NCI-H460 (cell line): ENCODE results near the gene OBSL1. TPM values are rescaled to one million over a fixed set of nuclear protein-coding genes. Genes with fewer than 3 reads are reported as not detected.

Experiments used
- DNase-seq: peaks from one replicate; pipeline ENCODE4 v3.0.0-alpha.2; 2016; ENCODE audit warnings: low read depth; ENCODE audit errors: extremely low read depth
- total RNA-seq: library from RNA; depleted of rRNA; stranded (reverse); fragments of >200 nt; shearing (Covaris generic); gene quantifications from 2 replicates; pipeline ENCODE4 v1.2.3, GENCODE V29; 2014

The OBSL1 gene
- total RNA-seq, 1 experiment from 2014 or later = 10.0 TPM

GRCh38 chr2:219552382-219553167 lies 18.8 kb downstream of the OBSL1 start:
- peak; percentile 72 for DNase-seq

DNA sequence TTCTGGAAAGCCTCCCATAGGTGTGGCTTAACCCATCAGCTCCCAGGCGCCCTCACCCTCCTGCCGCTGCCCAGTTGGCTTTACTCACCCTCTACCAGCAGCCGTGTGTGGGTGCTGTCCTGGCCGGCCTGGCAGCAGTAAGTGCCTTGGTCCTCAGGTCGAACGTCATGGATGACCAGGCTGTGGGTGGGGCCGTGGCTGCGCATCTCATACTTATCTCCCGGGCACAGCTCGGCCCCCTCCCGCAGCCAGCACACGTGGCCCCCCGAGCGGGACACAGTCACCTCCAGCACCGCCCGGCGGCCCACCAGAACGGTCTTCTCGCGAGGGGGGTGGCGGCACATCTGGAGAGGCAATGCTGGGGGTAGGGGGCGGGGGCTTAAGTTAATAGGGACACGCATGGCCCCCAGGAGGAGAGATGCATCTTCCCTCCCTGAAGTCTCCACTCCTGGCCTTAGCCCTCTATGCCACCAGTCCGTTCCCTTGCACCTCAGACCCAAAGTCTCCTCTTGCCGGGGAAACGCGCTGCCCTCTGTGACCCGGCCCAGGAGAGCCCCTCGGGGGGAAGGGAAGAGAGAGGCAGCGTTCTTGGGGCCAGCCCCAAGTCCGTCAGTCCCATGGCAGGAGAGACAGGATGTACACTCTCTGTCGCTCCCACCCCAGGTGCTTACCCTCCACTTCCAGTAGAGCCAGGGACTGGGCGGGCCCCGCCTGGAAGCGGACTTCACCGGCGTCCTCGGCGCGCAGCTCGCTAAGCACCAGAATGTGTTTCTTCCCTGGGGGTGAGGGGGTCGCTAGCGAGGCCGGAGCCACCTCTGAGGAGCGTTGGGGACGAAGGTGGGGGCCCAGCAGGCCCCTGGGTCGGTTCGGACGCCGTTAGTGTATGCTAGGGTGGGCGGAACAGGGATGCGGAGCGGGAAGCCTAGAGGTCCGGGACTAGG lies 19.6 kb downstream of the OBSL1 start:
- DNase-seq = no peak

DNA sequence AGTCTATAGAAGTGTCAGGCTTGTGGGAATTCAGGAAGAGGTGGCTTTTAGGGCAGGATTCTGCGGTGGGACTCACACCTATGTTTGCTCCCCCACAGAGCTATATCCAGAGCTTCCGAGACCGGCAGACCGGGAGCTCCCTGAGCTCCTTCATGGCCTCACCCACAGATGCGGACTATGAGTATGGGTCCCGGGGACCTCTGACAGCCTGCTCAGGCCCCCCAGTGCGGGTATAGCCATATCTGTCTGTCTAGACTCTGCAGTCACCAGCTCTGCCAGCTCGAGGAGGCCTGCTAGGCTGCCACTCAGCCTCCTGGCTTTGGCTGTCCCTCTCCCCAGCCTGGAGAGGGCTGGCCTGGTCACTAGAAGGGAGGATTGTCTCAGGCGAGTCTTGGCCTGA lies 21.7 kb downstream of the OBSL1 start:
- no peak for DNase-seq

DNA sequence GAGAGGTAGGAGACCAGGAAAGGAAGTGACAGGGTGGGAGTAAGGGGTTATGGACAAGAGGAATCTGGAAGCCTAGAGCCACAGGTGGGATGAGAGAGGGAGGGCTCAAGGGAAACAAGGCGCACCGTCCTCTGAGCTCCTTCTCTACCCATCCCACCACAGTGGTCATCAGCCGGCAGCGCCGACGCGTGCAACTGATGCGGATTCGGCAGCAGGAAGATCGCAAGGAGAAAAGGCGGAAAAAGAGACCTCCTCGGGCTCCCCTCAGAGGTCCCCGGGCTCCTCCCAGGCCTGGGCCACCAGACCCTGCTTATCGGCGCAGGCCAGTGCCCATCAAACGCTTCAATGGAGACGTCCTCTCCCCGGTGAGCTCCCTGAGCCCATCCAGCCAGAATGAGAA lies 22.3 kb downstream of the OBSL1 start:
- no peak for DNase-seq

DNA sequence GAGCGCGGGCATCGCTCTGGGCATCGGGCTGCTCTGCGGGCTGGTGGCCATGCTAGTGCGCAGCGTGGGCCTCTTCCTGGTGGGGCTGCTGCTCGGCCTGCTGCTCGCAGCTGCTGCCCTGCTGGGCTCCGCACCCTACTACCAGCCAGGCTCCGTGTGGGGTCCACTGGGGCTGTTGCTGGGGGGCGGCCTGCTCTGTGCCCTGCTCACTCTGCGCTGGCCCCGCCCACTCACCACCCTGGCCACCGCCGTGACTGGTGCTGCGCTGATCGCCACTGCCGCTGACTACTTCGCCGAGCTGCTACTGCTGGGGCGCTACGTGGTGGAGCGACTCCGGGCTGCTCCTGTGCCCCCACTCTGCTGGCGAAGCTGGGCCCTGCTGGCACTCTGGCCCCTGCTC lies 23.7 kb downstream of the OBSL1 start:
- DNase-seq = no peak

- DNase-seq = no peak
Measured at GRCh38 chr2:219545943-219546352, 25.4 kb downstream of the OBSL1 start.

DNA sequence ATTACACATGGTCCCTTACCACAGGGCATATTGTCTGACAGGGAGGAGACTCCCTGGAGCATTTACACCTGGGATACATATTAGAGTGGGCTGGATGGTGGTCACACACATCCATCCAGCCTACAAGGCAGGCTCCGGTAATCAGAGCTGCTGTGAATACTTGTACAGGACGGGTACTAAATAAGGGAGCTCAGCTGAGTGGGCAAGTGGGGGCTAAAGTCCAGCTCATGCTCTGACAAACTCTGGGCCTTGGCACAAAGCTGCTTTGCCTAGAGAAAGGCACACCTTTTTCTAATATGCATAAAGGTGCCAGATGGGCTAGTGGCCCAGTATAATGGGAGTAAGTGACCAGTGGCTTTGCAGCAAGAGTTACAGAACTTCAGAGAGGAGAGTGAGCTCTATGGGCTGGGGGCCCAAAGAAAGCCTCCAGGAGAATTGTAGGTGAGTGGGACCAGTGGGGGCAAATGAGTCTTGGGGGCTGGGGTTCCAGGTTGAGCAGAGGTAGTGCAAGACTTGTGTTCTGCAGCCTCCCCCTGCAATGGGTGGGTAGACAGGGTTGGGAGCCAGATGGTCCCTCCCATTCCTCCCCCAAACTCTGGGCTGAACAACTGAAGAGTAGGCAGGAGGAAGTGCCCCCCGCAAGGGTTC lies 25.9 kb downstream of the OBSL1 start:
- no peak for DNase-seq

GRCh38 chr2:219544567-219544966 lies 26.8 kb downstream of the OBSL1 start:
- no peak for DNase-seq

GRCh38 chr2:219543596-219544358 lies 27.6 kb downstream of the OBSL1 start, which contains the start of the genes CHPF and TMEM198:
TSS of gene CHPF (minus strand) at chr2:219543809. CDS start at chr2:219543538, 271 bp downstream.
TSS of gene TMEM198 (plus strand) at chr2:219544028. CDS start at chr2:219544728, 700 bp downstream.
- peak; percentile 98 for DNase-seq

DNA sequence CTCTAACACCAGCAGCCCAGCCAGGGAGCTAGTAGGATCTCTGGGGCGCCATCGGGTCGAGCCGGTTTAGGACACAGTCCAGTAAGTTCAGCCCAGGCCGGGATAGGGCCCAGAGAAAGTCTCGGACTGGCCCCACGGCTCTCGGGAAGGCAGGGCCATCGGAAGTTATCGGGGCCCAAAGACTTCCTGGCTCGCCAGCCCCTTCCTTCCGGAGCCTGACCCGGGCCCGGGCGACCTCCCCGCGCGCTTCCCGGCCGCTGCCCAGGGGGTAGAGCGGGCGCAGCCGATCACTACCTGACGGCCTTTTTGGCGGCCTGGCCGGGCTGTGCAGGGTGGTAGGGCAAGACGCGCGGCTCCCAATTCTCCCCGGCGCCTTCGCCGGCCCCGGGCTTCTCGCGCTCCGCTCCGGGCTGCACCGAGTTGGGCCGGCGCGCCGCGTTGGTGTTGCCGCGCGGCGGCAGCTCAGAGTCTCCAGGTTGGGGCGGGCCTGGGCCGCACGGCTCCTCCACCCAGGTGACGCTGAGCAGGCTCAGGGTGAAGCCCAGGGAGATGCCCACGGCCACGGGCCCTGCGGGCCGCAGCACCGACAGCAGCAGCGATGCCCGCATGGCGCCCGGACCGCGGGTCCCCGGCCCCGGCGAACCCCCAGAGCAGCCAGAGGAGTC lies 28.3 kb downstream of the OBSL1 start:
- no peak for DNase-seq

- peak; percentile 75 for DNase-seq
Measured at GRCh38 chr2:219541611-219542180, 29.6 kb downstream of the OBSL1 start.

DNA sequence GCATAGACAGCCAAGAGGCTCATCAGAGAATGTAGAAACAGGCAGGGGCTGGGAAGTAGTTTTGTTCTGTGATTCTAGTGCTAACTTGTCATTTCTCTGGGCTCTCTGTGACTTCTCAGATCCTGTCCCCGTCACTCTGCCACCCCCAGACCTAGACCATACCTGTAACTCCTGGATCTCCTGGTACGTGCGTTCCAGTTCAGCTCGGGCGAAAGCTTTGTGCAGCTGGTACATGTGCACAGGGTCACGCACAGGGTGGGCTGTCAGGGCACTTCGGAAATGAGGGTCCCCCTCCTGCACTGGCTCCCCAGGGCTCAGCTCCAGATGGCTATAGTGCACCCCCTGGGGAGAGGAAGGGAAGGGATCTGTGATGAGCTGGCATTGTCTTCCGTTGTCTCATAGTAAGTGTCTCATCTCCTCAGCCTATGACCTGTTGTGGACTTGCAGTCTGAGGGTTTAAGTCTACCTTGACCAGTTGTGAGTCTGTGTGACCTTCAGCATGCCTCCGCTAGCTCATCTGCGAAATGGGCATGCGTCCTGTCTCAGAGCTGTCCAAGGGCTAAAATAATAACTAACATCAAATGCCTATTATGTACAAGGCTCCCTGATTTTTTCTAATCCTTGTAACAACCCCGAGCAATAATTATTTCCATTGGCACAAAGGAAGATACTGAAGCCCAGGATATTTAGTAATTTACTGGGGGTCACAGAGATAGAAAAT lies 30.4 kb downstream of the OBSL1 start:
- no peak for DNase-seq

DNA sequence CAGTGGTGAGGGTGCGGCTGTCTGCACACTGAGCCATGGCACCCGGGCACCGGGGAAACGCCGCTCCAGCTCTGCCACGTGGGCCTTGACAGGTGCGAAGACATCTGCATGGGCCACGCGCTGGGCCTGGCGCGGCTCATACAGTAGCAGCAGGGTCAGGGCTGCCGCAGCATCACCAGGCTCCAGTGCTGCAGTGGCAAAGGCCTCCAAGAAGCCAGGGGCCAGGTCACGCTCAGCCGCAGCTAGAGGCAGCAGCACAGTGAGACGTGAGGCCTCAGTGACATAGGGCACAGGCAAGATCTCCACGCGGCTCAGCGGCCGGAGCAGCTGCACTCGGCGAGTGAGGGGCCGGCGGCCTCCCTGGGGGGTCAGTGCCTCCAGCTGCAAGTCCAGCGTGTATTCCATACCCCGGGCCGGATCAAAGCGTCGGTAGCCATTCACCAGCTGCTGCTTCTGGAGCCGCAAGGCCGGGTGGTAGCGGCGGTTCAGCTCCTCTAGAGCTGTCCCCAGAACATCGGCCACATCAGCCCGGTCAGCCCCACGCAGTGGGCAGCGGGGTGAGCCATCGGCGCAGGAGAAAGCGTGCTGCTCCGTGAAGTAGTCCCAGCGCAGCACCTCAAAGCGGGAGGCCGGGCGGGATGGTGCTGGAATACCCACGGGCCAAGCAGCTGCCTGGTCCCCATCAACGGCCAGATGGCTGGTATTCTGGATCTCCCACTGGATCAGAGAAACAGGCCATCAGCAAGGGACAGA lies 31.2 kb downstream of the OBSL1 start:
- no peak for DNase-seq

DNA sequence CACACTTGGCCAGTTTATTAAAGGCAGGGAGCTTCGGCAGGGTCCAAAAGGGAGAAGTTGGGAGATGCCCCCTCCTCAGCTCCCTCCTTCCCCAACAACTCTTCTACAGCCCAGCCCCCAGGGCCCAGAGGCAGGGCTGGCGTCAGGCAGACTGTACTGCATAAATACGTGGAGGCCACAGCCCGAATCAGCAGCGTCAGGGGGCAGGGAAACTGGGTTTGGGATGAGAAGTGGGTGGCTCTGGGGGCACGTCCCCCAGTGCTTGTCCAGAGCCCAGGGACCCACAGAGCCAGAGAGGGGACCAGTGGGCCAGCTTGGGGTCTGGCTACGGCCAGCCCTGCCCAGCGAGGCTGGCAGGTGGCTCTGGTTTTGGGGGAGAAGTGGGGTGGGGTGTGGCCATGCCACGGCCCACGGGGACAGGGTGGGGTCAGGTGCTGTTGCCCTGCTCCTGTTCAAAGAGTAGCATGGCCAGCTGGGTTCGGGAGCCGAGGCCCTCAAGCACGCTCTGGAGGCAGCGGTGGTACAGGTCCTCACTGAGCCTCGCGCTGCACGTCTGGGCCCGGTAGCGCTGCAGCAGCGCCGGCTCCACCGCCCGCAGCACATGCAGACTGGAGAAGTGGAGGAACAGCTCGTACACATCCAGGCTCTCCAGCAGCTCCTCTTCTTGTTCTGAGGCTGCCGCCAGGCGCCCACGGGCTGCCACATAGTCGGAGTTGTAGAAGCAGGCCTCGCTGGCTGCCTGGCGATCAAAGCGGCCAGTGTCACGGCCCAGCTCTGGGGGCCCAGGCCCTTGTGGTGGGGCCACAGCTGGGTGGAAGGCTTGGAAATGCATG lies 32.2 kb downstream of the OBSL1 start:
- DNase-seq = no peak

DNA sequence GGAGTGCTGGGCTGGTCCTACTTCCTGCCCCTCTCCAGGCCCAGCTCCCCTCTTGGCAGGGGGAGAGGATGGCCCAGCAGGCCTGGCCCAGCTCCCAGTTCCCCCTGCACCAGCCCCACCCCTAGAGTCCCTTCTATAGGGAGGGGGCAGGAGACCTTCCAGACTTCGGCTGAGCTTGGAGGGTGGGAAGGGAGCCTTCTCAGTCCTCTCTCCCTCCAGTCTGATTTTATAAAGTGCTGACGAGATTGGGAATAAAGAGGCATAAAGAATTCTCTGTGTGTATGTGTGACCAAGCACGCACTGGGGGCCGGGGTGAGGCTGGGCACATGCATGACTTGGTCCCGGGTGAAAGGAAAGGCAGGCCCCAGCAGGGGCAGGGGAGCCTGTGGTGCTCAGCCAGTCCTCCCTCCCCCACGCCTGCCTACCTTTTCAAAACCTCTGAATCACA lies 32.8 kb downstream of the OBSL1 start:
- DNase-seq = no peak

DNA sequence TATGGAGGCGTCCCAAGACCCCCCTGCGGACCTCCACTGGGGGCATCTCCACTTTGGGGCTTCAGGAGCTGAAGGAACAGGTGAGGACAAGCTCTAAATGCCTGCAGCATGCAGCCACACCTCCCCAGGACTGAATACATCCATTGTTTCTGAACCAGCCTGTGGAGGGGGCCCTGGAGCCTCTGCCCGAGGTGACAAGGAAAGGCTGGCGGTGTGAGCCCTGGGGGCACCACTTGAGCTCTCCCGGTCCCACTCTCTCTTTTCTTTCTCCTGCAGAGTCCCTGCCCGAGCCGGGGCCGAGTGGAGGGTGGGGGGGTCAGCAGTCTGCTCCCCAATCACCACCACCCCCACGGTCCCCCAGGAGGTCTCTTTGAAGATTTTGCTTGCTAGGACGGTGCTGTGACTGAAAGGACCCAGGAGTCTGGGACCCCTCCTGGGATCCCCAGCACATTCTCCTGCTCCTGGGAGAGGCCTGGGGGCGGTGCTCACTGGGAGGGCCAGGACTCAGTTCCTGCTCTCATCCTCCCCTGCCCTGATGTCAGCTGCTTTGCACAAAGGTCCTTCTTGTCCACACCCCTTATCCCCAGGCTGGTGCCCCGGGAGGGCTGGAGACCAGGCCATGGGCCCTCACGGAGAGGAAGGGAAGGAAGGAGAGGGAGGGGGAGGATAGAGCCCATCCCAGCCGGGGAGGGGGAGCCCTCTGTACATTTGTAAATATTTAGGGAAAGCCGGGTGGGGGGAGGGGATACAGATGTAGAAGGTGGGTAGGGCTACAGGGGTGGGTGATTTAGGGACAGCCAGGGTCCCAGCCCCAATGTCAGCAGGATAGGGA lies 33.5 kb downstream of the OBSL1 start:
- DNase-seq = no peak
